H1 (cell line): ENCODE measurements around the gene HNRNPA3. TPM values are rescaled to one million over a fixed set of nuclear protein-coding genes. Genes with fewer than 3 reads are reported as not detected.

Source experiments
- CBX5 ChIP-seq: fragments of 300-800, 300-1000 bp; sonication (generic); IDR thresholded peaks from 2 replicates; pipeline ENCODE4 v1.7.1; 2016; ENCODE audit warnings: antibody characterized with exemption, low read length, low read depth
- RAD21 ChIP-seq, 2 experiments: IDR thresholded peaks in 1 of 2; conservative IDR thresholded peaks in 1 of 2; 2 replicates each; pipeline ENCODE4 v1.6.1; 2011; ENCODE audit warnings: low read depth in 2 of 2, low read length in 2 of 2, improper control_type of control experiment in 1 of 2, inconsistent platforms in 1 of 2, mild to moderate bottlenecking in 1 of 2, moderate library complexity in 1 of 2
- SRF ChIP-seq: IDR thresholded peaks from 2 replicates; pipeline ENCODE4 v1.6.1; 2011; ENCODE audit warnings: mild to moderate bottlenecking, low read depth, low read length, moderate library complexity
- polyA plus RNA-seq, 7 experiments: library from polyadenylated mRNA; depleted of rRNA in 3 of 7; stranded (reverse) in 5 of 7; unstranded in 2 of 7; fragments of >200 nt in 5 of 7; fragments of 200-250 nt in 2 of 7; gene quantifications; 1 replicate in 5 of 7; 2 replicates in 1 of 7; 4 replicates in 1 of 7; pipeline versions ENCODE4 v1.2.1 to v1.2.3, GENCODE V29; 2011 to 2013; ENCODE audit warnings: missing spikeins in 2 of 7, mixed read lengths in 2 of 7
- total RNA-seq: library from RNA; stranded (reverse); fragmentation: NEBNext Ultra II Directional; extraction: Animal tissue kit (Norgen Biotek cat#: 25700); gene quantifications from 2 replicates; pipeline ENCODE4 v1.2.1, GENCODE V29; 2021
- TF ChIP-seq, protein P1 (sequence below): IDR thresholded peaks from 2 replicates; pipeline ENCODE4 v1.6.1; 2012; ENCODE audit warnings: low read length, inconsistent platforms

Gene HNRNPA3
- total and polyA plus RNA-seq, 2 of the 8 experiments (the other 6 are each of a cell fraction or from before 2014, with no cell fraction given), result 66.1 to 408 TPM

GRCh38 chr2:177242121-177242987 lies 29.8 kb downstream of the HNRNPA3 start (continued):
- TF ChIP-seq, protein P1, sequence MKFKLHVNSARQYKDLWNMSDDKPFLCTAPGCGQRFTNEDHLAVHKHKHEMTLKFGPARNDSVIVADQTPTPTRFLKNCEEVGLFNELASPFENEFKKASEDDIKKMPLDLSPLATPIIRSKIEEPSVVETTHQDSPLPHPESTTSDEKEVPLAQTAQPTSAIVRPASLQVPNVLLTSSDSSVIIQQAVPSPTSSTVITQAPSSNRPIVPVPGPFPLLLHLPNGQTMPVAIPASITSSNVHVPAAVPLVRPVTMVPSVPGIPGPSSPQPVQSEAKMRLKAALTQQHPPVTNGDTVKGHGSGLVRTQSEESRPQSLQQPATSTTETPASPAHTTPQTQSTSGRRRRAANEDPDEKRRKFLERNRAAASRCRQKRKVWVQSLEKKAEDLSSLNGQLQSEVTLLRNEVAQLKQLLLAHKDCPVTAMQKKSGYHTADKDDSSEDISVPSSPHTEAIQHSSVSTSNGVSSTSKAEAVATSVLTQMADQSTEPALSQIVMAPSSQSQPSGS, result no peak
- TF ChIP-seq RAD21 (IDR thresholded peaks at IDR 0.05 in 1 of 2, conservative IDR thresholded peaks at IDR 0.05 in 1 of 2; ENCODE audit: low read depth in 2 of 2, low read length in 2 of 2) (no peak), CBX5 (no peak), SRF (no peak)
